HG03469 (cell line): ENCODE measurements around the gene HK2.
A peak's percentile ranks its signal among the peaks of the same experiment; 100 is the strongest.
"Not testable (repeated sequence)": the region's sequence is repeated elsewhere in the genome, so short reads cannot be mapped to it uniquely, and the experiment has no call there.

ENCODE experiments used
- ATAC-seq: cut with Tn5 transposase; IDR thresholded peaks from one replicate; pipeline ENCODE4 v1.9.1; 2021; ENCODE audit warnings: mild to moderate bottlenecking, moderate library complexity, moderate number of reproducible peaks; ENCODE audit not compliant: unreplicated experiment

Gene HK2

DNA sequence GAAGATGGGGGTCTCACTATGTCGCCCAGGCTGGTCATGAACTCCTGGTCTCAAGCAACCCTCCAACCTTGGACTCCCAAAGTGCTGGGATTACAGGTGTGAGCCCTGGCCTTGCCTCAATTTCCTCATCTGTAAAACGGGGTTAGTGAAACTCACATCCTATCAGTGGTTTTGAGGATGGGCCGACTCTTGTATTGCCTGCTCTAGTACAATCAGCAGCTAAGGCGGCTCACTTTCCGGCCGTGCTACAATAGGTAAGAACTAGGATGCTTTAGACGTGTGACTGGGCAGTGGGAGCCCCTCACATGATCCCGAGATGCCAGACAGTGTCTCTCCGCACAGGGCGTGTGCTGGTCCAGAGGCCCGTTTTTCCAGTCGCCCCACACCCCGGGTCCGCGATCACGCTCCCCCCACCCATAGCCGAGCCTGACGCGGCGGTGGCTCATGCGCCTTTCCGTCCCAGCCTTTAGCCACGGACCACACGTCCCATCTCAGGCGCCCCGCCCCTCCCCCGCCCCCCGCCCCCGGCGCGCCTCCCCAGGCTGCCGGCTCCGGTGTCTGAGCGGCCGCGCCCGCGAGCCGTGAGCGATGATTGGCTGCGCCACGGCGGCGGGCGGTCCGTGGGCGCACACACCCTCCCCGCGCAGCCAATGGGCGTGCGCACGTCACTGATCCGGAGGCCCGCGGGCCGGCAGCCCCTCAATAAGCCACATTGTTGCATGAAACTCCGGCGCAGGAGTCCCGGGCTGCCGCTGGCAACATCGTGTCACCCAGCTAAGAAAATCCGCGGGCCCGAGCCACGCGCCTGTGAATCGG, at the start of gene HK2:
Gene HK2 (plus strand): TSS at position 710 of the 816 bp plus-strand sequence. CDS start 454 bp downstream, outside the sequence.
- ATAC-seq, result peak; percentile 77

DNA sequence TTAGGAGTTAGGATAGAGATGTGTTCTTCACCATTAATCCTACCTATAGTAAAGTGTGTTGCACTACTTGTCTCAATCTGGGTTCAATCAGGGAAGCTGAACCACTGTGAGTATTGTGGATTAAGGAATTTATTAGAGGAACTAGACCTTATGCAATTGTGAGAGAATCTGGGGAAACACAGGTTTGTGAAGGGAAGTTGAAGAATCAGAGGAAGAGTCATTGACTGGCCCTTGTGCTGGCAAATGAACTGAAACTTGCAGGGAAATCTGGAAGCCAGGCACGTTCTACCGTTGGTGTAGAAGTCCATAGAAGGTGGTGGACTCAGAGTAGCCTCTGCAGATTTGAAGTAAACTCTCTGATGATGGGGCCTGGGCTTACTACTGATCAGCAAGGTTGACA, 44.7 kb upstream of the HK2 start:
- no peak for ATAC-seq

GRCh38 chr2:74792282-74792681, 41.6 kb upstream of the HK2 start:
- no peak for ATAC-seq

DNA sequence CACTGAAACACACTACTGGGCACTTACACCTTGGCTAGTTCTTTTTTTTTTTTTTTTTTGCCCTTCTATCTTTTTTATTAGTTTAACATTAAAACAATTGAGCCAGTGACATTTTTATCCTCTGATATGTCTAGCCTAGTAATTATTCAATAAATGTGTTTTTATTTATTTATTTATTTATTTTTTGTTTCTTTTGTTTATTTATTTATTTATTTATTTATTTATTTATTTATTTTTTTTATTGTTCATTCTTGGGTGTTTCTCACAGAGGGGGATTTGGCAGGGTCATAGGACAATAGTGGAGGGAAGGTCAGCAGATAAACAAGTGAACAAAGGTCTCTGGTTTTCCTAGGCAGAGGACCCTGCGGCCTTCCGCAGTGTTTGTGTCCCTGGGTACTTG, 39.0 kb upstream of the HK2 start:
- not testable (repeated sequence) for ATAC-seq

DNA sequence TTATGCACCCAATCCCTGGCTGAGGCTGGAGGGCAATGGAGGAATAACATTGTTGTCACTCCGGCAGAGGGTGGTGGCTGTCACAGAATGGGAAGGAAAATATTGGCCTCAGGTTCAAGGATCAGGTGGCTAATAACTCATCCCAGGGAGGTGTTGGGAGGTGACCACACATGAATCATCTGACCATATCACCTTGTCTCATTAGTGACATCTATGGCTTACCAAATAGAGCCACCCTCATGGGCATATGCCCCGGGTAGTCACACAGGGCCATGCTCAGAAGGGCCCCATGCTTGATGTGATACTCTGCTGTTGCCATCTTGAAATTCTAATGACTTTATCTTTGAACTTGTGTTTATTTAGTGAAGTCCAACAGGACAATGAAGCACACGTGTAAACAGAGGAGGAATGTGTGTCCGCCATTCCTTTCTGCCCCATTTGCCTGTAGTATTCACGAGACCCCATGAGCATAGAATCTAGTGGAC, 27.5 kb upstream of the HK2 start:
- no peak for ATAC-seq

DNA sequence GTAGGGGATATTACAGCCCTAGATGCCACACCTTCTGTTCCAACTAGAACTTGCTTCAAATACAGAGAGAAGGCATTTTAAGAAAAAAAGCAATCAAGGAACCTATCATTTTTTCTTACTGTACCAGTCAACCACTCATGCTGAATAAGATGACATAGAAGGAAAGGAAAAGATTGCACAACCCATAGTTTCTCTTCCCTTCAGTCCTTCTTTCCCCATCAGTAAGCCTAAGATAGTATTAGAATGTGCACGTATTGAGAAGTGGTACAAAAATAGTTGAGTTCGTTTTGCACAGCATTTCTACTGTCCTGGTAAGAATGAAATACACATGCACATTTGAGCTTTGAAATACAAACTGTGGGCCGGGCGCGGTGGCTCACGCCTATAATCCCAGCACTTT, 27.0 kb upstream of the HK2 start:
- no peak for ATAC-seq

- no peak for ATAC-seq
These were observed 20.9 kb upstream of the HK2 start for GRCh38 chr2:74812787-74813590.

DNA sequence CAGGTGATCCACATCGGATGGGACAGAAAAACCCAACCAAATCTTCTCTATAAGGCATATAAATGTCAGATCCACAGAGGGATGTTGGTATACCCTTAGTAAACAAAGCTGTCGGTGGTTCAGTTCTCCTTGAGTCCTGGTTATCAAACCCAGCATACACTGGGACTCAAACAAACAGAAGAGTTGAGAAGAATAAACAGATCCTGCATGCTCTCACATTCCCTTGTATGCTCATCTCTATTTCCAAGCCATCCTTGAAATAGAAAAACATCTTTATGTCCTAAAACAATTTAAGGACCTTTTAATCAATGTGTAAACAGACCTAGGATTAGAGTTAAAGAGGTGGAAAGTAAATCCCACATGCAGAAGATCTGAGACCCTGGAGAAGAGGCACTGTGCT, 19.8 kb upstream of the HK2 start:
- no peak for ATAC-seq

DNA sequence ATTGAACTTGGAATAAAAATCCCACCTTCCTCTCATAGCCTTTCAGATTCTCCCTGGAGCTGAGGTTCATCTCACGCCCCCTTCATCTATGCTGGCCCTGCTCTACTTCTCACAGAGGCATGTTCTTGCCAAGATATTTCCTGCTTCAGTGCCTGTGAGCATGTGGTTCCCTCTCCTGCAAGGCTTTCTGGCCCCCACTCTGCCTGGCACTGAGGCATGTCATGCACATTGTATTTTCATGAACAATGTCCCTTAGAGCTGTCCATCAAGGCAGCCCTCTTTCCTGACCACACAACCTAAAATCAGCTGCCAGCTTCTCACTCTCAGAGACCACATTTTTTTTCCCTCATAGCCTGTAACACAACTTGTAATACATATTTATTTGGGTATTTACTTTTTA, 18.0 kb upstream of the HK2 start:
- no peak for ATAC-seq

GRCh38 chr2:74816540-74817303, 17.2 kb upstream of the HK2 start:
- no peak for ATAC-seq

- no peak for ATAC-seq
These were observed 16.6 kb upstream of the HK2 start for GRCh38 chr2:74817304-74817675.

GRCh38 chr2:74819702-74820101, 14.2 kb upstream of the HK2 start:
- no peak for ATAC-seq

DNA sequence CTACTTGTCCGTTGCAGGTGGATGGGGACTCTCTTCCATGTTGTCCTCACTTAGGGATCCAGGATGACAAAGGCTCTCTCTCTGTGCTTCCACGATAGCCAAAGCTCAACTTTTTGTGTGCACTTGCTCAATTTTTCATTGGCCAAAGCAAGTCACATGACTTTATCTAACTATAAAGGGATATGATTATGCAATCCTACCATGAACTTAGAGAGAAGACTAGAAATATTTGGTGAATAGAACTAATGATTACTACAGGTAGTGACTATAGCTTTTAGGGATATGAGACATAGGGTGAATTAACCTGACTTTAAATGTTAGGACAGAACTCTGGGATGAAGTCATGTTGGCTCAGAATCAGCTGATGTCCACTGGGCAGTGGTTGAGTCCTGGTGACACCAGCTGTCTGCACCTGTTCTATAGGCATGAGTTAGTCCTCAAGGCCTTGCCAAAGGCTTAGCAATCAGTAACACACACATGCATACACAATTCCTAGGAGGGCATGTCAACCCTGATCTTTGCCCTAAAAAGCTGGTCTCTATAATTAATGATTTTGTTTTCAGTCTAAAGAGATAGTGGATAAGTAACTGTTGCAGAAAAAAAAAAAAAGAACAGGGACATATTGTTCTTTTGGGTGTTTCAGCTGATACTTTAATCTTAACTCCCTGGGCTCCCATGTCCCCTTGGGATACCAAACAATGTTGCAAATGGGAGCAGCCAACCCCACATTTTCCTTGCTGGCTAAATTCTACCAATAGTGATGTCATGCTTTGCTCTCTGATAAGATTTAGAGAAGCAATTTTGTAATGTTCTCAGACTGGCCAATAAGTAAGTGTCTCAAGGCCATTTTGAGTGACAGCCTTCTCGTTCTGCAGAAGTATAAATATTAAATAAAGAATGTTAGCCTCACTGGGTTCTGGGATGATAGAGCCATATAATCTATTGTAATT, 12.5 kb upstream of the HK2 start:
- ATAC-seq, result no peak

DNA sequence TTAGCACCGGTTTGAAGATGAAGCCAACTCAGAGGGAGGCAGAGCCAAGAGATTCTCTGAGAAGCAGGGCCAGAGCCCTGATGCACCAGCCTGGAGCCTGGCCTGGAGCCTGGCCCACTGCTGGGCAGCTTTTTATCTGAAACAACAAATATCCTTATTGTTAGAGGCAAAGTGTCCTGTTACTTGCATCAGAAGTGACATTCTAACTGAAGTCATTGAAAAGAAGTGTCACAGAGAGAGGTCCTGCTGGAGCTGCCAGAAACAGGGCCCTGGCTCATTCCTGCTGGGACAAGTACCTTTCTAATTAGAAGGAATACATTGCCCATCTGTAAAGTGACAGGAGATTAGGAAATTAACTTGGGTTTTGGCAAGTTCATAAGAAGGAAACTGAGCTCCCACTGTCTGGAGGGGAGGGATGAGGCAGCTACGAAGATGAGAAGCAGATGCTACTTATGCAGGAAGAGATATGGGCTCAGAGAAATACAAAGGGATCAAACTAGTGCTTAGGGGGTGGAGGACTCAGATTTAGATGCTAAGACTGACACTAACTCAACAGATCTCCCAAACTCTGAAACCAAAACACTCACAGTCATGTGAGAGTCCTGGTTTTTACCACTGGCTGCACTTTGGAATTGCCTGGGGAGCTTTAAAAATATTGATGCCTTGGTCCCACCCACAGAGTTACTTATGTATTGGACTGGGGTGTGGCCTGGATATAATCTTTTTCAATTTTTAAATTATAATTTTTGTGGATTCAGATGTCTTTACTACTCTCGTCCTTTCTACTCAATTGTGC, 11.0 kb upstream of the HK2 start:
- no peak for ATAC-seq

- ATAC-seq, result no peak
These were observed 9.2 kb upstream of the HK2 start for GRCh38 chr2:74824679-74825078.

- no peak for ATAC-seq
These were observed 5.4 kb upstream of the HK2 start for GRCh38 chr2:74828543-74828942.

DNA sequence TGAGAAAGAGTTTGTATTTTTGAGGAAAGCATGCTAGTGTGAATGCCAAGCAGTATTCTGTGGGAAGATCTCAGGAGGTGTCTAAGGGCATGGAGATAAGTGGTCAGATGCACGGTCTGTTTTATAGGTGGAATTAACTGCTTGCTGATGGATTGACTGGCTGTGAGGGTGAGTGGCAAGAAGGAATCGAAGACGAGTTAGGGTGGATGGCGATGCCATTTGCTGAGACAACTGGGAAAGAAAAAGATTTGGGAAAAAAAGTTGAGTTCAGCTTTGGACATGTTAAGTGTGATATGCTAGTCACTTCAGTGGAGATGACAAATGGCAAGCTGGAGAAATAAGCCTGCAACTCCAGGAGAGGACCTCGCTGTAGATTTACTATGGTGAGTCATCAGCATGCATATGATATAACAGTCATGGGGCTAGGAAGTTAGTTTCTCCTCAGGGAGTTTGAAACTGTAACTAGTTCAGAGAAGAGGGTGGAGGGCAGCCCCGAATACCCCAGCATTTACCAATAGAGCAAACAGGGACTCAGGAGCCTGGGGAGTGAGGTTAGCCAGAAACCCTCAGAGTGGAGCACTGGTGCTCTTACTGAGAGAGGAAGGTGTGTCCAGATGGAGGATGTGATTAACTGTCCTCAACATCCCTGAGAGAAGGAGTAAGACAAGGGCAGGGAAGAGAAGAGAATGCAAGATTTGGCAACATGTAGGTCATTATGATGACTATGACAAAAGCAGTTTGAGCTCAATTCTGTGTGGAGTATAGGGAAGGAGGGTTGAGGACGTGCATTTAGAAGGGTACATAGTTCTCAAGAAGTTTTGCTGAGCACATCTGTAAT, 2.0 kb upstream of the HK2 start:
- no peak for ATAC-seq

- ATAC-seq, result not testable (repeated sequence)
These were observed 386 bp downstream of the HK2 start for GRCh38 chr2:74834234-74834791.
